ENCODE data around the gene DDX20. TPM values are rescaled to one million over a fixed set of nuclear protein-coding genes. Genes with fewer than 3 reads are reported as not detected.

DDX20 gene
- total RNA-seq, 1 donor from 2014 or later = 15.4 TPM

GRCh38 chr1:111747282-111747734, 8.4 kb upstream of the DDX20 start:
- Histone ChIP-seq H3K4me1 (ENCODE audit: insufficient read depth, low read length) (peaks cover 12% of the 10 kb centered on the region), H3K36me3 (ENCODE audit: insufficient read depth, low read length) (no peaks in the 10 kb centered on the region), H3K9ac (ENCODE audit: low read length) (no peak overlapping the region), H3K27me3 (ENCODE audit: insufficient read depth, low read length) (no peaks in the 10 kb centered on the region), H3K27ac (ENCODE audit: low read depth, low read length) (no peak overlapping the region), H3K4me3 (ENCODE audit: insufficient read depth, low read depth, low read length) (no peak overlapping the region), H2AFZ (ENCODE audit: low read depth, low read length) (no peak overlapping the region), H3K79me2 (ENCODE audit: insufficient read depth, low read length) (no peaks in the 10 kb centered on the region), H4K20me1 (ENCODE audit: insufficient read depth, low read length) (no peaks in the 10 kb centered on the region), H3K9me3 (ENCODE audit: insufficient read depth, low read depth, low read length) (no peaks in the 10 kb centered on the region), H3K4me2 (ENCODE audit: low read length) (no peak overlapping the region)
- TF ChIP-seq EZH2 (IDR thresholded peaks at IDR 0.05; ENCODE audit: insufficient read depth, low read length) = no peak
- peak; percentile 75 for TF ChIP-seq CTCF (IDR thresholded peaks at IDR 0.05; ENCODE audit: insufficient read depth, low read depth, low read length)
- Mint-ChIP-seq H3K4me3 (ENCODE audit: unreplicated experiment) (no peak overlapping the region), H3K9me3 (ENCODE audit: unreplicated experiment) (no peaks in the 10 kb centered on the region), H3K4me1 (ENCODE audit: low read depth, unreplicated experiment) (peaks cover 14% of the 10 kb centered on the region), H3K27ac (ENCODE audit: unreplicated experiment) (no peak overlapping the region), H3K36me3 (ENCODE audit: low read depth, unreplicated experiment) (no peaks in the 10 kb centered on the region), H3K27me3 (ENCODE audit: low read depth, unreplicated experiment) (peaks cover 16% of the 10 kb centered on the region)
- FAIRE-seq (peak; percentile 45), DNase-seq (ENCODE audit: low read depth) (peak; percentile 36)

- FAIRE-seq (no peak), DNase-seq (ENCODE audit: low read depth) (no peak)
- H2AFZ ChIP-seq (ENCODE audit: low read depth, low read length) = no peak overlapping the region
- H3K27ac ChIP-seq (ENCODE audit: low read depth, low read length) = no peak overlapping the region
- H3K4me3 ChIP-seq (ENCODE audit: insufficient read depth, low read depth, low read length) = no peak overlapping the region
- no peaks in the 10 kb centered on the region for H3K9me3 ChIP-seq (ENCODE audit: insufficient read depth, low read depth, low read length)
- no peaks in the 10 kb centered on the region for H3K36me3 ChIP-seq (ENCODE audit: insufficient read depth, low read length)
- Mint-ChIP-seq H3K36me3 (ENCODE audit: low read depth, unreplicated experiment) (no peaks in the 10 kb centered on the region), H3K4me3 (ENCODE audit: unreplicated experiment) (no peak overlapping the region), H3K27me3 (ENCODE audit: low read depth, unreplicated experiment) (peaks cover 12% of the 10 kb centered on the region), H3K4me1 (ENCODE audit: low read depth, unreplicated experiment) (peaks cover 14% of the 10 kb centered on the region), H3K9me3 (ENCODE audit: unreplicated experiment) (no peaks in the 10 kb centered on the region), H3K27ac (ENCODE audit: unreplicated experiment) (no peak overlapping the region)
- H3K4me1 ChIP-seq (ENCODE audit: insufficient read depth, low read length) = peaks cover 12% of the 10 kb centered on the region
- H3K27me3 ChIP-seq (ENCODE audit: insufficient read depth, low read length) = no peaks in the 10 kb centered on the region
- no peaks in the 10 kb centered on the region for H4K20me1 ChIP-seq (ENCODE audit: insufficient read depth, low read length)
- no peaks in the 10 kb centered on the region for H3K79me2 ChIP-seq (ENCODE audit: insufficient read depth, low read length)
- TF ChIP-seq EZH2 (IDR thresholded peaks at IDR 0.05; ENCODE audit: insufficient read depth, low read length) = no peak
- H3K4me2 ChIP-seq (ENCODE audit: low read length) = no peak overlapping the region
- H3K9ac ChIP-seq (ENCODE audit: low read length) = no peak overlapping the region
Observed at GRCh38 chr1:111747947-111748346, 7.8 kb upstream of the DDX20 start.

GRCh38 chr1:111749628-111750027, 6.1 kb upstream of the DDX20 start:
- Mint-ChIP-seq H3K9me3 (ENCODE audit: unreplicated experiment) (no peaks in the 10 kb centered on the region), H3K27me3 (ENCODE audit: low read depth, unreplicated experiment) (peaks cover 12% of the 10 kb centered on the region), H3K27ac (ENCODE audit: unreplicated experiment) (peak overlapping the region; percentile 53), H3K4me1 (ENCODE audit: low read depth, unreplicated experiment) (peaks cover 5% of the 10 kb centered on the region), H3K36me3 (ENCODE audit: low read depth, unreplicated experiment) (no peaks in the 10 kb centered on the region), H3K4me3 (ENCODE audit: unreplicated experiment) (no peak overlapping the region)
- H3K4me2 ChIP-seq (ENCODE audit: low read length) = no peak overlapping the region
- H3K4me1 ChIP-seq (ENCODE audit: insufficient read depth, low read length) = peaks cover 2% of the 10 kb centered on the region
- no peaks in the 10 kb centered on the region for H3K36me3 ChIP-seq (ENCODE audit: insufficient read depth, low read length)
- DNase-seq (ENCODE audit: low read depth) (no peak), FAIRE-seq (no peak)
- no peak overlapping the region for H3K9ac ChIP-seq (ENCODE audit: low read length)
- no peak overlapping the region for H2AFZ ChIP-seq (ENCODE audit: low read depth, low read length)
- H3K9me3 ChIP-seq (ENCODE audit: insufficient read depth, low read depth, low read length) = no peaks in the 10 kb centered on the region
- H3K79me2 ChIP-seq (ENCODE audit: insufficient read depth, low read length) = no peaks in the 10 kb centered on the region
- H4K20me1 ChIP-seq (ENCODE audit: insufficient read depth, low read length) = no peaks in the 10 kb centered on the region
- no peak for TF ChIP-seq EZH2 (IDR thresholded peaks at IDR 0.05; ENCODE audit: insufficient read depth, low read length)
- no peak for TF ChIP-seq CTCF (IDR thresholded peaks at IDR 0.05; ENCODE audit: insufficient read depth, low read depth, low read length)
- H3K4me3 ChIP-seq (ENCODE audit: insufficient read depth, low read depth, low read length) = no peak overlapping the region
- H3K27me3 ChIP-seq (ENCODE audit: insufficient read depth, low read length) = no peaks in the 10 kb centered on the region
- H3K27ac ChIP-seq (ENCODE audit: low read depth, low read length) = no peak overlapping the region

Data from astrocyte (in vitro differentiated cells and primary cell).